Measurements from ENCODE around the gene ITPR2. TPM values are rescaled to one million over a fixed set of nuclear protein-coding genes. Genes with fewer than 3 reads are reported as not detected.

Gene ITPR2
- total RNA-seq, 4 donors from 2014 or later: 42.8 to 62.5 (median 52.1) TPM

- WGBS, 2 donors: 66 to 82% methylated on average over 2 of the region's 2 CpGs
- no peak for TF ChIP-seq POLR2A (IDR thresholded peaks at IDR 0.05)
- TF ChIP-seq CTCF (IDR thresholded peaks at IDR 0.05): no peak
- no peak overlapping the region for H3K4me3 ChIP-seq (ENCODE audit: low read depth, poor library complexity, severe bottlenecking)
- DNase-seq (ENCODE audit: low spot score in 2 of 2): no peak
- intact Hi-C loops (cut with DNase I; ENCODE audit: low total_unique reads): no loop called here
Measured at GRCh38 chr12:26871985-26872384, 39.0 kb upstream of the ITPR2 start.

GRCh38 chr12:26870491-26871419 is 37.8 kb upstream of the ITPR2 start:
- WGBS, 2 donors: 26 to 32% methylated on average over 11 of the region's 11 CpGs
- no peak for DNase-seq (ENCODE audit: low spot score in 2 of 2)
- TF ChIP-seq POLR2A (IDR thresholded peaks at IDR 0.05): no peak
- no peak for TF ChIP-seq CTCF (IDR thresholded peaks at IDR 0.05)
- intact Hi-C loops (cut with DNase I; ENCODE audit: low total_unique reads): no loop called here
- H3K4me3 ChIP-seq (ENCODE audit: low read depth, poor library complexity, severe bottlenecking): no peak overlapping the region

GRCh38 chr12:26869908-26870459 is 37.0 kb upstream of the ITPR2 start:
- intact Hi-C loops (cut with DNase I; ENCODE audit: low total_unique reads): no loop called here
- WGBS, 2 donors: 53 to 57% methylated on average over 6 of the region's 6 CpGs
- no peak overlapping the region for H3K4me3 ChIP-seq (ENCODE audit: low read depth, poor library complexity, severe bottlenecking)
- DNase-seq (ENCODE audit: low spot score in 2 of 2): no peak
- TF ChIP-seq CTCF (IDR thresholded peaks at IDR 0.05) (no peak), POLR2A (IDR thresholded peaks at IDR 0.05) (no peak)

- no peak for DNase-seq (ENCODE audit: low spot score in 2 of 2)
- 92 to 96% methylated on average over 6 of the region's 6 CpGs for WGBS, 2 donors
- TF ChIP-seq CTCF (IDR thresholded peaks at IDR 0.05) (no peak), POLR2A (IDR thresholded peaks at IDR 0.05) (no peak)
- intact Hi-C loops (cut with DNase I; ENCODE audit: low total_unique reads): no loop called here
- no peak overlapping the region for H3K4me3 ChIP-seq (ENCODE audit: low read depth, poor library complexity, severe bottlenecking)
Measured at GRCh38 chr12:26869104-26869494, 36.1 kb upstream of the ITPR2 start.

- WGBS, 2 donors: 73 to 75% methylated on average over 3 of the region's 3 CpGs
- no peak overlapping the region for H3K4me3 ChIP-seq (ENCODE audit: low read depth, poor library complexity, severe bottlenecking)
- no peak for DNase-seq (ENCODE audit: low spot score in 2 of 2)
- no peak for TF ChIP-seq POLR2A (IDR thresholded peaks at IDR 0.05)
- TF ChIP-seq CTCF (IDR thresholded peaks at IDR 0.05): no peak
- intact Hi-C loops (cut with DNase I; ENCODE audit: low total_unique reads): no loop called here
Measured at GRCh38 chr12:26868447-26869103, 35.6 kb upstream of the ITPR2 start.

All from lower leg skin (tissue), 4 donors.